Ascending aorta (tissue), 2 donors: ENCODE measurements around the gene PPOX. TPM values are rescaled to one million over a fixed set of nuclear protein-coding genes. Genes with fewer than 3 reads are reported as not detected.
A peak's percentile ranks its signal among the peaks of the same experiment; 100 is the strongest.

Source experiments
- DNase-seq, 2 donors: peaks; one replicate each; pipeline ENCODE4 v3.0.0-alpha.2; 2019; ENCODE audit warnings: low spot score in 2 of 2
- H3K27ac ChIP-seq, 2 donors: fragments of 200-600 bp; sonication (generic); one replicate each; pipeline ENCODE4 v1.5.1; 2016 to 2017; ENCODE audit warnings: mild to moderate bottlenecking in 1 of 2
- H3K27me3 ChIP-seq: fragments of 200-600 bp; sonication (generic); one replicate; pipeline ENCODE4 v1.5.1; 2017
- H3K36me3 ChIP-seq, 2 donors: fragments of 200-600 bp; sonication (generic); one replicate each; pipeline ENCODE4 v1.5.1; 2016
- H3K4me1 ChIP-seq, 2 donors: fragments of 200-600 bp; sonication (generic); one replicate each; pipeline ENCODE4 v1.5.1; 2016 to 2017; ENCODE audit warnings: mild to moderate bottlenecking in 1 of 2
- H3K4me3 ChIP-seq, 2 donors: fragments of 200-600 bp; sonication (generic); one replicate each; pipeline ENCODE4 v1.5.1; 2016 to 2017; ENCODE audit warnings: mild to moderate bottlenecking in 1 of 2
- H3K9me3 ChIP-seq, 2 donors: fragments of 200-600 bp; sonication (generic); one replicate each; pipeline ENCODE4 v1.5.1; 2016
- intact Hi-C: fragments of 100-400 bp; cut with DNase I; formaldehyde crosslinking; loops from one replicate; pipeline ENCODE4 v1.15.1; 2023
- total RNA-seq: library from RNA; depleted of rRNA; stranded (reverse); fragments of >200 nt; gene quantifications from one replicate; pipeline ENCODE4 v1.1.0, GENCODE V29; 2016
- TF ChIP-seq, protein P1 (sequence below), 3 experiments: fragments of 200-600 bp in 2 of 3; fragments of 450-650 bp in 1 of 3; sonication (generic) in 2 of 3; IDR thresholded peaks; one replicate each; pipeline ENCODE4 v1.5.1; 2016 to 2019; ENCODE audit warnings: antibody characterized with exemption in 3 of 3, mild to moderate bottlenecking in 1 of 3, moderate library complexity in 1 of 3

The PPOX gene
- total RNA-seq, 1 donor from 2014 or later: 4.8 TPM

DNA sequence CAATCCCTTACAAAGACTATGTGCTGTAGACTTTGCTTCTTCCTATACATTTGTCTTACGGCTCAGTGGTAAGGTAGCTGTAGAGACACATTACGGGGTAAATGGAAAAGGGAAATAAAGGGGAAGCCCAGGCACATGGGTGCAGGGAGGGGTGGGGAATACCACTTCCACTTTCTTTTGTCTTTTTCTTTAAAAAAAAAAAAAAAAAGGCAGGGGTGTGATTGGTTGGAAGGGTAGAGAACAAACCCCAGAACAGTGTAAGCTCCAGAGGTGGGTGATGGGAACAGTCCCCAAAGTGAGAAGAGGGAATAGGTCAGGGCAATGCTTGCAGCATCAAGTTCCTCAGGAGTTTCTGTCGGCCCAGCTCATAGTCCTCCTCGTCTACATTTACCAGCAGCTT lies 44.4 kb upstream of the PPOX start:
- Histone ChIP-seq H3K9me3 (no peaks in the 10 kb centered on the region), H3K27me3 (no peaks in the 10 kb centered on the region), H3K27ac (no peak overlapping the region), H3K36me3 (peaks cover 53 to 64% of the 10 kb centered on the region in 2 donors), H3K4me1 (peaks cover 9 to 17% of the 10 kb centered on the region in 2 donors), H3K4me3 (no peak overlapping the region)
- intact Hi-C loops: no loop called here
- no peak for DNase-seq
- TF ChIP-seq, protein P1, sequence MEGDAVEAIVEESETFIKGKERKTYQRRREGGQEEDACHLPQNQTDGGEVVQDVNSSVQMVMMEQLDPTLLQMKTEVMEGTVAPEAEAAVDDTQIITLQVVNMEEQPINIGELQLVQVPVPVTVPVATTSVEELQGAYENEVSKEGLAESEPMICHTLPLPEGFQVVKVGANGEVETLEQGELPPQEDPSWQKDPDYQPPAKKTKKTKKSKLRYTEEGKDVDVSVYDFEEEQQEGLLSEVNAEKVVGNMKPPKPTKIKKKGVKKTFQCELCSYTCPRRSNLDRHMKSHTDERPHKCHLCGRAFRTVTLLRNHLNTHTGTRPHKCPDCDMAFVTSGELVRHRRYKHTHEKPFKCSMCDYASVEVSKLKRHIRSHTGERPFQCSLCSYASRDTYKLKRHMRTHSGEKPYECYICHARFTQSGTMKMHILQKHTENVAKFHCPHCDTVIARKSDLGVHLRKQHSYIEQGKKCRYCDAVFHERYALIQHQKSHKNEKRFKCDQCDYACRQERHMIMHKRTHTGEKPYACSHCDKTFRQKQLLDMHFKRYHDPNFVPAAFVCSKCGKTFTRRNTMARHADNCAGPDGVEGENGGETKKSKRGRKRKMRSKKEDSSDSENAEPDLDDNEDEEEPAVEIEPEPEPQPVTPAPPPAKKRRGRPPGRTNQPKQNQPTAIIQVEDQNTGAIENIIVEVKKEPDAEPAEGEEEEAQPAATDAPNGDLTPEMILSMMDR (IDR thresholded peaks at IDR 0.05): no peak

DNA sequence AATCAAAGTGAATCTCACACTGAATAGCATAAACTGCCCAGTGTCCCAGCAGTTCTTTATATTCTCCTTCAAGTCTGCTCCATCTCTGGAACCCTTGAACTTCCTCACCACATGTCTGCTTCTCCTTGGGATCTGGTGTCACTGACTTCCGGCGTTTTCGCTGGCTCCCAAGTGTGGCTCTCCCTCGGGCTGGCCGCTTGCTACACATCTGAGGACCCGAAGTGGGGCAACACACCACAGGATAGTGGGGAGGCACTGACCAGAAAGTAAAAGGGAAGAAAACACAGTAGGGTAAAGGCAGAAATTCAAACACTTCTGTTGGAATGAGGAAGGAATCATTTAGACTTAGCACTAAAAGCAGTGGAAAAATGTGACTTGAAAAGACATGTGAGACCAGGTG lies 43.3 kb upstream of the PPOX start:
- no peak overlapping the region for H3K4me3 ChIP-seq
- TF ChIP-seq, protein P1 (IDR thresholded peaks at IDR 0.05): no peak
- intact Hi-C loops: no loop called here
- no peak overlapping the region for H3K27ac ChIP-seq
- peaks cover 8 to 20% of the 10 kb centered on the region in 2 donors for H3K4me1 ChIP-seq
- peaks cover 58 to 75% of the 10 kb centered on the region in 2 donors for H3K36me3 ChIP-seq
- DNase-seq: no peak
- no peaks in the 10 kb centered on the region for H3K27me3 ChIP-seq
- H3K9me3 ChIP-seq: no peaks in the 10 kb centered on the region

DNA sequence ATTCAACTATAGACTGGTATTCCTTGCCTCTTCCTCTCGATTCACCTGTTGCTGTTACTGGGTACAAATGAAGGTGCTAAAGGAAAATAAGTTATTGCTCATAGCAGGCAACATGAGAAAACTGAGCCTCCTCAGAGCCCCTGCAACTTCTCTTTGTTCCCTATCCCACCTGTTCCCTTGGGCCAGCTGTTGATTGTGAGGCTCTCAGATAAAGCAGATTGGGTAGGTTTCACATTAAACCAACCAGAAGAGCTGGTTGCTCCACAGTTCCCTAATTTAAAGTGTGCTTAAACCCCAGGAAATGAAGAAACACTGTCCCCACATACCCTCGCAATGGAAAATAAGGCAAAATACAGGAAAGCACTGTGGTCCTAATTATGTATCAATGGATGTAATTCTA lies 38.6 kb upstream of the PPOX start:
- intact Hi-C loops: no loop called here
- no peak overlapping the region for H3K4me3 ChIP-seq
- H3K4me1 ChIP-seq: peaks cover 5 to 18% of the 10 kb centered on the region in 2 donors
- DNase-seq: no peak
- no peaks in the 10 kb centered on the region for H3K27me3 ChIP-seq
- H3K27ac ChIP-seq: no peak overlapping the region
- peaks cover 46 to 59% of the 10 kb centered on the region in 2 donors for H3K36me3 ChIP-seq
- TF ChIP-seq, protein P1 (IDR thresholded peaks at IDR 0.05): no peak
- no peaks in the 10 kb centered on the region for H3K9me3 ChIP-seq

DNA sequence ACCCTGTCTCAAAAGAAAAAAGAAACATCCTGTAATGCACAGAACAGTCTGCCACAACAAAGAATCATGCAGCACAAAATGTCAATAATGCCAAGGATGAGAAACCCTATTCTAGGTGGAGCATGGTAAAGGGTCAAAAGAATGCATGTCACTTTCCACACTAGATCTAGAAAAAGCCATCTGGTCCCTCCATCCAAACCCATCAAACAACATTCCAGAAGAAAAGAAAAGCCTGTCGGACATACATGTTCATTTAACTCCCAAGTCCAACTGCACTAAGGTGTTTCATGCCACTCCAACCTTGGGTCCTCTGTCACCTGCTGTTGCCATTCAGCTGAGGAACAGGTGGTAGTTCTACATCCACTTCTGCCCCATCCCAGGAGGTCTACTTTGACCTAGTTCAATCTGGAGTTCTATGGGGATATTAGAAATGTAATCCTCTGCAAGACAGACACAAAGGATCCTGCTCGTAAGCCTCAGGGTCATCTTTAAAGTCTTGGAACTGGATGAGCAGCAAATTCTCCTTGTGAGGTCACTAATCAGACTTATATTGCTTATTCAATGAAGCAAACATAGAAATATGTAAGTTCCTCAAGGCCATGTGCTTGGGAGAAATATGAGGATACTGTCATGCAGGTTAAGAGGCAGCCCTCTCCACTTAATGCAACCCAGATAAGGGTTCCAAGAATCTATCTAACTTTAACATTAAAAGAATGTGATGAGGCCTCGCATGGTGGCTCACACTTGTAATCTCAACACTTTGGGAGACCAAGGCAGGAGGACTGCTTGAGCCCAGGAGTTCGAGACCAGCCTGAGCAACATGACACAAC lies 37.4 kb upstream of the PPOX start:
- Histone ChIP-seq H3K4me3 (no peak overlapping the region), H3K27ac (no peak overlapping the region), H3K9me3 (no peaks in the 10 kb centered on the region), H3K36me3 (peaks cover 37 to 47% of the 10 kb centered on the region in 2 donors), H3K27me3 (no peaks in the 10 kb centered on the region), H3K4me1 (peaks cover 5 to 21% of the 10 kb centered on the region in 2 donors)
- intact Hi-C loops: no loop called here
- TF ChIP-seq, protein P1 (IDR thresholded peaks at IDR 0.05): no peak
- no peak for DNase-seq

DNA sequence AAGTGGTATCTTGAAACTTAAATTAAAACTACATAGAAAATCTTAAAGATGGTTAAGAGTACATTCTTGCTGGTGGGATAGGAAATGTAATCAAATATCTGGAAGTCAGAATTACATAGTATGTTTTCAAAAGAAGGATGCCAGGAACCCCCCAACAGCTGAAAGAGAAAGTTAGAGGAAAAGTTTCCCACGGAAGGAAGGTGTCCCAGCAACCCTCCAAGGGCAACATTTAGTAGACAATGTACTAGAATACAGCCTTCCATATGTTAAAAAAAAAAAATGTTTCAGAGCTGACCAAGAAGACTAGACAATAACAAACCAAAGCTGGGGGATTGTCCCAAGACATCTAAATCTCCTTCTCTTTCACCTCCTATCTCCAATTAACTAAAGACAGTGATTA lies 36.0 kb upstream of the PPOX start:
- H3K27ac ChIP-seq: peak overlapping the region in 1 of 2 donors; percentile 7
- H3K36me3 ChIP-seq: peaks cover 27 to 38% of the 10 kb centered on the region in 2 donors
- intact Hi-C loops: loop anchor here (5.0 kb wide), 1 partner anchor 257 kb away; no protein-coding TSS in a partner anchor
- no peak for DNase-seq
- TF ChIP-seq, protein P1 (IDR thresholded peaks at IDR 0.05): no peak
- H3K4me3 ChIP-seq: peak overlapping the region in 1 of 2 donors; percentile 89
- H3K4me1 ChIP-seq: peaks cover 5 to 27% of the 10 kb centered on the region in 2 donors
- no peaks in the 10 kb centered on the region for H3K9me3 ChIP-seq
- no peaks in the 10 kb centered on the region for H3K27me3 ChIP-seq
